C4-2B (cell line): ENCODE results near the gene AFAP1L1.

Experiments used
- ZFX ChIP-seq: fragments of 450-650 bp; IDR thresholded peaks from 2 replicates; pipeline ENCODE4 v1.6.1; 2017
- TF ChIP-seq, protein P1 (sequence below): fragments of 450-650 bp; conservative IDR thresholded peaks from 2 replicates; pipeline ENCODE4 v1.5.1; 2017; ENCODE audit warnings: mild to moderate bottlenecking

DNA sequence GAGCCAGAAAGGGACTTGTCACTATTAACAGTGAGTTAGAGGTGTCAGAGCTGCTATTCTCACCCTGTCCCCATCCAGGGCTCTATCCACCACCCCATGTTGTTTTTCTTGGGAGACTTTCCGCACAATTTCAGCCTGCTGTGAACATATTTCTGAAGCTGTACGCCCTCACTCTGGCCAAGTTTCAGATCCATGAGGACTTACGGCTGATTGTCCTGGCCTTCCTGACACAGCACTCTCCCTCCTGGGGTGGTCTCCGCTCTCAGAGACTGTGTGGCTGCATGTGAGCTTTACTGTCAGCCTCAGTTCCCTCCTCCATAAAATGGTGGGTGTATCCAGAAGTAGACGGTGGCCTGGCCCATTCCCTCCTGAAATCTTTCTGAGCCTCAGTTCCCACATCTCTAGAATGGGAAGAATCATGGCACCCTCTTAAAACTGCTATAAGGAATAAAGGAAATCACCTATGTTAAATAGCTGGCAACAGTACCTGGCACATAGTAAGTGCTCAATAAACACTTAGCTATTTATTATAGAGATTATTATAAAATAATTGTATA lies 108.2 kb downstream of the AFAP1L1 start:
- no peak for TF ChIP-seq ZFX
- TF ChIP-seq, protein P1, sequence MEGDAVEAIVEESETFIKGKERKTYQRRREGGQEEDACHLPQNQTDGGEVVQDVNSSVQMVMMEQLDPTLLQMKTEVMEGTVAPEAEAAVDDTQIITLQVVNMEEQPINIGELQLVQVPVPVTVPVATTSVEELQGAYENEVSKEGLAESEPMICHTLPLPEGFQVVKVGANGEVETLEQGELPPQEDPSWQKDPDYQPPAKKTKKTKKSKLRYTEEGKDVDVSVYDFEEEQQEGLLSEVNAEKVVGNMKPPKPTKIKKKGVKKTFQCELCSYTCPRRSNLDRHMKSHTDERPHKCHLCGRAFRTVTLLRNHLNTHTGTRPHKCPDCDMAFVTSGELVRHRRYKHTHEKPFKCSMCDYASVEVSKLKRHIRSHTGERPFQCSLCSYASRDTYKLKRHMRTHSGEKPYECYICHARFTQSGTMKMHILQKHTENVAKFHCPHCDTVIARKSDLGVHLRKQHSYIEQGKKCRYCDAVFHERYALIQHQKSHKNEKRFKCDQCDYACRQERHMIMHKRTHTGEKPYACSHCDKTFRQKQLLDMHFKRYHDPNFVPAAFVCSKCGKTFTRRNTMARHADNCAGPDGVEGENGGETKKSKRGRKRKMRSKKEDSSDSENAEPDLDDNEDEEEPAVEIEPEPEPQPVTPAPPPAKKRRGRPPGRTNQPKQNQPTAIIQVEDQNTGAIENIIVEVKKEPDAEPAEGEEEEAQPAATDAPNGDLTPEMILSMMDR, result no peak
